Vagina (tissue), 2 donors: Measurements from ENCODE around the gene NUDT4B.
"Not testable (repeated sequence)": the region's sequence is repeated elsewhere in the genome, so short reads cannot be mapped to it uniquely, and the experiment has no call there.

ENCODE experiments used
- POLR2A ChIP-seq, 2 donors: fragments of 450-650 bp; IDR thresholded peaks; one replicate each; pipeline ENCODE4 v1.6.1; 2017; ENCODE audit warnings: antibody characterized with exemption in 2 of 2, mild to moderate bottlenecking in 2 of 2, moderate library complexity in 2 of 2
- TF ChIP-seq, protein P1 (sequence below), 3 experiments: fragments of 450-650 bp in 2 of 3; fragments of 200-600 bp in 1 of 3; sonication (generic) in 1 of 3; IDR thresholded peaks; one replicate each; pipeline ENCODE4 v1.5.1; 2017 to 2019; ENCODE audit warnings: antibody characterized with exemption in 3 of 3, mild to moderate bottlenecking in 2 of 3, moderate library complexity in 2 of 3

DNA sequence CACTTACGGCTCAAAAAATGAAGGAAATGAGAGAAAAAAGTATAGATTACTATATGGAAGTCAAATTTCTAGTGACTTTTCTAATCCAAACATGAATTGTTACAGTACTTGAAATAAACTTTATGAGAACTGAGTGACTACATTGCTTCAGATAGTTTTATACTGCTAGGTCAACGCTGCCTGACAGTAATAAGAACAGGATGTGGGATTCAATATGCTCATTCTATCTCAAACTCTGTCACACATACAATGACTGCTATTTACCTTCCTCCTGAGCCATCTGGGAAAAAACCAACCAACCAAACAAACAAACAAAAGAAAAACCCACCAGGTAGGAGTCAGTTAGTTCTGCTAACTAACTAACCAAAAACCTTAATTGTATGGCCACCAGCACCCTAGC is 20.0 kb downstream of the NUDT4B start:
- TF ChIP-seq POLR2A (IDR thresholded peaks at IDR 0.05), result not testable (repeated sequence)
- TF ChIP-seq, protein P1, sequence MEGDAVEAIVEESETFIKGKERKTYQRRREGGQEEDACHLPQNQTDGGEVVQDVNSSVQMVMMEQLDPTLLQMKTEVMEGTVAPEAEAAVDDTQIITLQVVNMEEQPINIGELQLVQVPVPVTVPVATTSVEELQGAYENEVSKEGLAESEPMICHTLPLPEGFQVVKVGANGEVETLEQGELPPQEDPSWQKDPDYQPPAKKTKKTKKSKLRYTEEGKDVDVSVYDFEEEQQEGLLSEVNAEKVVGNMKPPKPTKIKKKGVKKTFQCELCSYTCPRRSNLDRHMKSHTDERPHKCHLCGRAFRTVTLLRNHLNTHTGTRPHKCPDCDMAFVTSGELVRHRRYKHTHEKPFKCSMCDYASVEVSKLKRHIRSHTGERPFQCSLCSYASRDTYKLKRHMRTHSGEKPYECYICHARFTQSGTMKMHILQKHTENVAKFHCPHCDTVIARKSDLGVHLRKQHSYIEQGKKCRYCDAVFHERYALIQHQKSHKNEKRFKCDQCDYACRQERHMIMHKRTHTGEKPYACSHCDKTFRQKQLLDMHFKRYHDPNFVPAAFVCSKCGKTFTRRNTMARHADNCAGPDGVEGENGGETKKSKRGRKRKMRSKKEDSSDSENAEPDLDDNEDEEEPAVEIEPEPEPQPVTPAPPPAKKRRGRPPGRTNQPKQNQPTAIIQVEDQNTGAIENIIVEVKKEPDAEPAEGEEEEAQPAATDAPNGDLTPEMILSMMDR (IDR thresholded peaks at IDR 0.05), result not testable (repeated sequence)
